ENCODE results near the gene COL8A1.

The COL8A1 gene

DNA sequence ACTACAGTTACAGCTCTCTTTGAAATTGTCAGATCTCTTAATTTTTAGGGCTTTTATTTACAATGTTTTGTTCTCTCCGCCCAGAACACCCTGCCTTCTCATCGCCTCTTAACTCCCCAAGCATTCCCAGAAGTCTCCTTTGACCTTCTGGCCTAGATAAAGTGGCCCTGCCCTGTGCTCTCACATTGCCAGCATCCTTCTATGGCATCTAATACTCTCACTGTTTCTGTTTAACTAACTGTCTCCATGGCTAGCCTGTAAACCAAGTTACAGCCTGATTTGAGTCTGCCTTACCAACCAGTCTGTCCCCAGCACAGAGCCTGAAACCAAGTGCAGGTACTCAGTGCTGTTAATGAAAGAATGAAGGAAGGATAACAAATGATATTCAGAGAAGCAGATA, 19.9 kb downstream of the COL8A1 start:
- TF ChIP-seq TEAD4 (IDR thresholded peaks at IDR 0.05), result no peak
- no peak for TF ChIP-seq CEBPB (IDR thresholded peaks at IDR 0.05)
- TF ChIP-seq REST (IDR thresholded peaks at IDR 0.05; ENCODE audit: low read depth), result no peak
- TF ChIP-seq USF1 (IDR thresholded peaks at IDR 0.05), result no peak
- no peak for TF ChIP-seq EP300 (IDR thresholded peaks at IDR 0.05; ENCODE audit: borderline replicate concordance)
- TF ChIP-seq YY1 (IDR thresholded peaks at IDR 0.05; ENCODE audit: low read depth), result no peak
- no peak for TF ChIP-seq ZBTB7A (IDR thresholded peaks at IDR 0.05; ENCODE audit: low read depth)
- TF ChIP-seq TCF12 (IDR thresholded peaks at IDR 0.05; ENCODE audit: low read depth), result no peak
- TF ChIP-seq FOXM1 (IDR thresholded peaks at IDR 0.05; ENCODE audit: borderline replicate concordance, low read depth), result no peak
- TF ChIP-seq EGR1 (IDR thresholded peaks at IDR 0.05), result no peak
- no peak for TF ChIP-seq MAX (IDR thresholded peaks at IDR 0.05)
- no peak for TF ChIP-seq CREB1 (IDR thresholded peaks at IDR 0.05; ENCODE audit: low read depth)
- no peak for TF ChIP-seq NFIC (IDR thresholded peaks at IDR 0.05)
- no peak for TF ChIP-seq RAD21 (IDR thresholded peaks at IDR 0.05; ENCODE audit: low read depth)
- TF ChIP-seq TAF1 (IDR thresholded peaks at IDR 0.05; ENCODE audit: low read depth), result no peak

DNA sequence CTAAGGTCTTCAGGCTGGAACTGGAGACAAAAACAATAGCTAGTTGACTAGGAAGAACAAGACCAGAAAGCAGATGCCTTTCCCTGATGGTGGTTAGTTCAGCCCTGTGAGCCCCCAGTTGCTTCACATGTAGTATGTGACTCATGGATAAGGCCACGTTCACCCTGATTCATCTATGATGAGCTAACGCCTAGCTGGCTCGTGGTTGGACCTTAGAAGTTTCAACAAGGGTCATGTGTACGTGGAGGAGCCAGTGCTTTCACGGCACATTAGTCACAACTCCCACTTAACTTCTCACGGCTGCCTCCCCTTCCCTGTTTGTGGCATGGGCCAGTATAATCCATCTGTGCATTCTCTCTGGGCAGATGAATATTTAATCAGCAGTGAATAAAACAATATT, 20.6 kb downstream of the COL8A1 start:
- TF ChIP-seq MAX (IDR thresholded peaks at IDR 0.05), result no peak
- no peak for TF ChIP-seq FOXM1 (IDR thresholded peaks at IDR 0.05; ENCODE audit: borderline replicate concordance, low read depth)
- TF ChIP-seq CEBPB (IDR thresholded peaks at IDR 0.05), result no peak
- TF ChIP-seq USF1 (IDR thresholded peaks at IDR 0.05), result no peak
- no peak for TF ChIP-seq YY1 (IDR thresholded peaks at IDR 0.05; ENCODE audit: low read depth)
- TF ChIP-seq REST (IDR thresholded peaks at IDR 0.05; ENCODE audit: low read depth), result no peak
- no peak for TF ChIP-seq CREB1 (IDR thresholded peaks at IDR 0.05; ENCODE audit: low read depth)
- no peak for TF ChIP-seq TAF1 (IDR thresholded peaks at IDR 0.05; ENCODE audit: low read depth)
- no peak for TF ChIP-seq TEAD4 (IDR thresholded peaks at IDR 0.05)
- no peak for TF ChIP-seq ZBTB7A (IDR thresholded peaks at IDR 0.05; ENCODE audit: low read depth)
- TF ChIP-seq EP300 (IDR thresholded peaks at IDR 0.05; ENCODE audit: borderline replicate concordance), result no peak
- no peak for TF ChIP-seq NFIC (IDR thresholded peaks at IDR 0.05)
- TF ChIP-seq RAD21 (IDR thresholded peaks at IDR 0.05; ENCODE audit: low read depth), result no peak
- TF ChIP-seq EGR1 (IDR thresholded peaks at IDR 0.05), result no peak

DNA sequence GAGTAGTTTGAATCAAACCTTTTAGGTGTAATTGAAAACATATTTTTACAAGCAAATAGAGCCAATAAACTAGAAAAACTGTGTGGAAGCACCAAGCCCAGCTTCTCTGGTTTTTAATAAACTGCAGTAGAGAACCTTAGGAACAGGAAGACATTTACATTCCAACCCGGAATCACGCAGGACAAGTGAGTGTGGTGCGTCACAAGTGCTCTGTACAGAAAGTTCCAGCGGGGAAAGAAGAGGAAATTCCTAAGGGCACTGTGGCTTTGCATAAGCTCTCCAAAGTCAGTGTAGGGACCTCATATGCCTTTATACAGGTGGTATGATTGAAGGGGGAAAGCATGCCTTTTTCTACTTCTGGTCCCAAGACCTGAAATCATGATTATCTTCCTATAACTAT, 21.6 kb downstream of the COL8A1 start:
- TF ChIP-seq CEBPB (IDR thresholded peaks at IDR 0.05), result no peak
- no peak for TF ChIP-seq YY1 (IDR thresholded peaks at IDR 0.05; ENCODE audit: low read depth)
- TF ChIP-seq TAF1 (IDR thresholded peaks at IDR 0.05; ENCODE audit: low read depth), result no peak
- no peak for TF ChIP-seq MAX (IDR thresholded peaks at IDR 0.05)
- TF ChIP-seq ZBTB7A (IDR thresholded peaks at IDR 0.05; ENCODE audit: low read depth), result no peak
- TF ChIP-seq EP300 (IDR thresholded peaks at IDR 0.05; ENCODE audit: borderline replicate concordance), result no peak
- no peak for TF ChIP-seq USF1 (IDR thresholded peaks at IDR 0.05)
- TF ChIP-seq CREB1 (IDR thresholded peaks at IDR 0.05; ENCODE audit: low read depth), result no peak
- TF ChIP-seq NFIC (IDR thresholded peaks at IDR 0.05), result no peak
- TF ChIP-seq REST (IDR thresholded peaks at IDR 0.05; ENCODE audit: low read depth), result no peak
- TF ChIP-seq FOXM1 (IDR thresholded peaks at IDR 0.05; ENCODE audit: borderline replicate concordance, low read depth), result no peak
- TF ChIP-seq TCF12 (IDR thresholded peaks at IDR 0.05; ENCODE audit: low read depth), result no peak
- no peak for TF ChIP-seq EGR1 (IDR thresholded peaks at IDR 0.05)
- TF ChIP-seq RAD21 (IDR thresholded peaks at IDR 0.05; ENCODE audit: low read depth), result no peak
- TF ChIP-seq TEAD4 (IDR thresholded peaks at IDR 0.05), result no peak
